ENCODE data around the gene INSM1.

DNA sequence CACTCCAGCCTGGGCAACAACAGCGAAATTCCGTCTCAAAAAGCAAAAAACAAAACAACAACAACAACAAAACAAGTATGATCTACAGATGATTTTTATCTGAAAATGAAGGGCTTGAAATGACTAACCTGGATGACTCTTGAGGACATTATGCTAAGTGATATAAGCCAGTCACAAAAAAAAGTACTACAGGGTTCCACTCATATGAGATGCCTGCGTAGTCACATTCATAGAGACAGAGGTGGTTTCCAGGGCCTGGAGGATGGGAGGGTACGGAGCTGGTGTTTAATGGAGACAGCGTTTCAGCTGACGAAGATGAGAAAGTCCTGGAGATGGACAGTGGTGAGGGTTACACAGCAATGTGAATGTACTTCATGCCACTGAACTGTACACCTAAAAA is 8.3 kb upstream of the INSM1 start:
- no peak for TF ChIP-seq CTCF (IDR thresholded peaks at IDR 0.05)
- TF ChIP-seq, protein P1, sequence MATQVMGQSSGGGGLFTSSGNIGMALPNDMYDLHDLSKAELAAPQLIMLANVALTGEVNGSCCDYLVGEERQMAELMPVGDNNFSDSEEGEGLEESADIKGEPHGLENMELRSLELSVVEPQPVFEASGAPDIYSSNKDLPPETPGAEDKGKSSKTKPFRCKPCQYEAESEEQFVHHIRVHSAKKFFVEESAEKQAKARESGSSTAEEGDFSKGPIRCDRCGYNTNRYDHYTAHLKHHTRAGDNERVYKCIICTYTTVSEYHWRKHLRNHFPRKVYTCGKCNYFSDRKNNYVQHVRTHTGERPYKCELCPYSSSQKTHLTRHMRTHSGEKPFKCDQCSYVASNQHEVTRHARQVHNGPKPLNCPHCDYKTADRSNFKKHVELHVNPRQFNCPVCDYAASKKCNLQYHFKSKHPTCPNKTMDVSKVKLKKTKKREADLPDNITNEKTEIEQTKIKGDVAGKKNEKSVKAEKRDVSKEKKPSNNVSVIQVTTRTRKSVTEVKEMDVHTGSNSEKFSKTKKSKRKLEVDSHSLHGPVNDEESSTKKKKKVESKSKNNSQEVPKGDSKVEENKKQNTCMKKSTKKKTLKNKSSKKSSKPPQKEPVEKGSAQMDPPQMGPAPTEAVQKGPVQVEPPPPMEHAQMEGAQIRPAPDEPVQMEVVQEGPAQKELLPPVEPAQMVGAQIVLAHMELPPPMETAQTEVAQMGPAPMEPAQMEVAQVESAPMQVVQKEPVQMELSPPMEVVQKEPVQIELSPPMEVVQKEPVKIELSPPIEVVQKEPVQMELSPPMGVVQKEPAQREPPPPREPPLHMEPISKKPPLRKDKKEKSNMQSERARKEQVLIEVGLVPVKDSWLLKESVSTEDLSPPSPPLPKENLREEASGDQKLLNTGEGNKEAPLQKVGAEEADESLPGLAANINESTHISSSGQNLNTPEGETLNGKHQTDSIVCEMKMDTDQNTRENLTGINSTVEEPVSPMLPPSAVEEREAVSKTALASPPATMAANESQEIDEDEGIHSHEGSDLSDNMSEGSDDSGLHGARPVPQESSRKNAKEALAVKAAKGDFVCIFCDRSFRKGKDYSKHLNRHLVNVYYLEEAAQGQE (IDR thresholded peaks at IDR 0.05; ENCODE audit: insufficient read depth in 1 of 2, low read depth in 2 of 2, low read length in 1 of 2): no peak
- no peak for TF ChIP-seq SIN3A (IDR thresholded peaks at IDR 0.05; ENCODE audit: borderline replicate concordance, insufficient read depth, low read depth, low read length)
- no peak for TF ChIP-seq POLR2AphosphoS5 (IDR thresholded peaks at IDR 0.05; ENCODE audit: low read depth, low read length)
